Activated gamma-delta T cell treated with anti-CD3 and anti-CD28 coated beads, Interleukin-2, amount 50 U/mL, for 16 hours (primary cell): ENCODE measurements around the gene PRR5L.

Experiments used
- DNase-seq: peaks from one replicate; pipeline ENCODE4 v3.0.0-alpha.2; 2020; ENCODE audit warnings: low read depth

PRR5L gene

GRCh38 chr11:36326524-36327419 lies 30.7 kb downstream of the PRR5L start:
- DNase-seq, result no peak

DNA sequence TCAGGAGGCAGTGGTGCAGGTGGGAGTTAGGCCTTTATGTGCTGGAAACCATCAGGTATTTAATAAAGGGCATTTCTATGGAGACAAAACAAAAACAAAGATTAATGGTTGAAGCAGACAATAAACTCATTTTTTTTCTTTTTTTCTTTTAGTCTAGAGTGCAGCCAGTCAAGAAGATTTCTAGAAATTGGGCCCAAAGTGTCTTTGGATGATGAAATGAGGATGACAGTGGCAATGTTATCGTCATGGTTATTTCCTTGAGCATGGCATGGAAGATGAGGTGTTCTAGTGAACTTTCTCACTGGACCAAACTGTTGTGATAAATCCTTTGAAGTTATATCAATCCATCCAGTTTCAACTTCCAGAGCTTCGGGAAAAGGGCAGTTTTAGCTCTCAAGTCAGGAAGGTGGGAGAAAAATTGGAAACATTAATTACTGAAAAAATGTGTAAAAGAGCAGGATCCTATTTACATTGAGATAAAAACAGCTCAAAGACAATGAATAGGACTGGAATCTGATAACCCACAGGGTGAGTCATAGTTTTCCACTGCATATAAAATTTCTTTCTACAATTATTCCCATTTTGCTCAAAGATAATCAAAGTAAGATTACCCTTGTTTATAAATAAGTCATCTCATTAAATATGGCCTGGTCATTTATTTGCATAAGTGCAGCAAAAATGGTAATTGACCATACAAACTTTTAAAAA lies 33.0 kb downstream of the PRR5L start:
- DNase-seq, result no peak

DNA sequence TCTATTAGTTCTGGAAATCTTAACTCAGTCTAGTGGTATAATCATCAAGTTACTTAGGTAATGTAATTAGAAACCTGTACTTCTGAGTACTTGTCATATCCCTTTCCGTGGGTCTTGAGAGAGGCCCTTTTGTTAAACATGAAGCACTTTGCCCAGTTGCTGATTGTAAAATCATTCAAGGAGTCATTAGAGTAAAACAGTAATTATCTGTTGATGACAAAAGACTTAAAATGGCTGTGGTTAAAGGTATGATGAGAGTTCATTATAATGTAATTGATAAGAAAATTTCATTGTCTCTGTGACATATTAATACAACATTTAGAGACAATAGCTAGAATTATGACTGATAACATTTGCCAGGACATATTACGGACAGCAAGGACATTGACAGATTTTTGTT lies 34.3 kb downstream of the PRR5L start:
- no peak for DNase-seq

DNA sequence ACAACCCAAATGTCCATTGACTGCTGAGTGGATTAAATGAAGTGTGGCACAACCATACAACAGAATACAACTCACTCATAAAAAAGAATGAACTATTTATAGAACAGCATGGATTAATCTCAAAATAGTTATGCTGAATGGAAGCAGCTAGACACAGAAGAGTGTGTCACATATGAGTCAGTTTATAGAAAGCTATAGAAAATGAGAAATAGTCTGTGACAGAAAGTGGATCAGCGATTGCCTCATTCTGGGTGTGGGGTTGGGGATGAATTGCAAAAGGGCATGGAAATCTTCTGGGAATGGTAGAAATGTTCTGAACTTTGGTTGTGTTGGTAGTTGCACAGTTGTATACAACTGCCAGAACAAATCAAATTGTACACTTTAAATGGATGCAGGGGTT lies 37.4 kb downstream of the PRR5L start:
- DNase-seq, result no peak

DNA sequence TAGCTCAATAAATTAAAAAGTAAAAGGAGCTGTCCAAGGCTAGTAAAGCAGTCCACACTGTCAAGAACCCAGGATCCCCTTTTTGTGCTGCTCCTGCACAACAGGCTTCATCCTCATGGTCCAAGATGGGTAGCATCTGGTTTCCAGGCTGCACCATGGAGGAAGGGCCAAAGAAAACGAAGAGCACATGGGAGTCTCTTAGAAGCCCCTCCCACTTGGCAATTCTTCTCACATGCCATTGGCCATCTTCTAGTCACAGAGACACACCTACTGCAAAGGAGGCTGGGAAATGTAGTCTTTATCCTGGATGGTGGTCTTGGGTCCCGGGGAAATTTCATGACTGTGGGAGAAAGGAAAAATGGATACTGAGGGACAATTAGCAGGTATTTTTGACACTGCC lies 37.8 kb downstream of the PRR5L start:
- no peak for DNase-seq

- DNase-seq, result no peak
Measured at GRCh38 chr11:36339888-36340287, 43.8 kb downstream of the PRR5L start.

- no peak for DNase-seq
Measured at GRCh38 chr11:36340897-36341296, 44.8 kb downstream of the PRR5L start.

DNA sequence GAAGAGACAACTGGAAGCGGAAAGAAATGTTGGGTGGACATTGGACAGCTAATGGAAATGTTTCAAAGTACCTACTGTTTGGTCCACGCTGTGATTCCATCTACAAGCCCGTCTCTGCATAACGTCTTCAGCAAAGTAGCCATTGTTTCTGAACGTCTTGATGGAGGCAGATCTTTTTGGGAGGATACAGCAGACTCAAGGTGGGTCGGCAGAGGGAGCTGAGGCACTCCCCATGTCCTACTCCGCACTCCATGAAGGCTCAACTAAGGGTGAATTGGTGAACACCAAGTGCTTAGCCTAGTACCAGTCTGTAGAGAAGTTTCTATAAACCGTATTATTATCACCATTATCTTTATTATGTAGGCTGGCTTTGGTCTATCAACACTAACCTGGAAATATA lies 45.8 kb downstream of the PRR5L start:
- no peak for DNase-seq

DNA sequence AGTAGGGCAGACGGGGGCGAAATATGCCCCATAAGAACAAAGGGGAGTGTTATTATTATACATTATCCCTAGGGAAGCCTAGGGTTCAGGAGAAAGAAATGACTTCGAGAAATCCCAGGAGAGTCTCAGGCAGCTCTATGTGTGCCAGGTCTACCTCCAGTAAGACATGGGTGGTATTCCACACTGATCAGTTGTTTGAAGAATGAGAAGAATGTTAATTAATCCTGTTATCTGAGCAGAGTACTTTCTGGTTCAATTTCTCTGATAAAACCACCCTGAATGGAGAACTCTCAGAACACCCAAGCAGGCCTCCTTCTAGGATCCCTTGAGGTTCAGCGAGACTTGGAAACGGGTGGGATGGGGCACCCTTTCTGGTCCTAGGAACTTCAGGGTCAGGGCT lies 46.2 kb downstream of the PRR5L start:
- no peak for DNase-seq

- no peak for DNase-seq
Measured at GRCh38 chr11:36343436-36343835, 47.3 kb downstream of the PRR5L start.

- no peak for DNase-seq
Measured at GRCh38 chr11:36345084-36345511, 49.0 kb downstream of the PRR5L start.

- DNase-seq, result no peak
Measured at GRCh38 chr11:36345535-36346141, 49.5 kb downstream of the PRR5L start.

- DNase-seq, result no peak
Measured at GRCh38 chr11:36346562-36347383, 50.7 kb downstream of the PRR5L start.

DNA sequence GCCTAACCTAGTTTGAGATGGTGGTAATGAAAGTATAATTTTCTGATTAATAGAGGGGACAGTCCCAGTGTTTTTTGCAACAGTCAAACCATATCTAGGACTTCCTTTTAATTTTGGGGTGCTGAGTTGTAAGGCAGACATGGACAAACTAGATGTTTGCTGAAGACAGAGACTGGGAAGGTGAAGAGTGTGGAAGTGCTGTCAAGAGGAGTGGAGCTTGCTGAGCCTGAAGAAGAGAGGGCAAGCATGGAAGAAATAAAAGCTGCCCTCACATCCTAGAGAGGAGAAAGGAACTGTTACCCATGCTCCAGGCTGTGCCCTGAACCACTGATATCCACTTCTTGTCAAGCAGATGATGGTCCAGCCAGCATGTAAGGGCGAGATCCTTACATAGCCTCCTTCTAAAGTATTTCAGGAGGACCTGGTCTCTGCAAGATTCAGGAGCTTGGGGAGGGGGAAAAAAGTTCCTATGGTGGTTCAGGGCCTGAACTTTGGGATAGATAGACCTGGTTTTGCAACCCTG lies 51.4 kb downstream of the PRR5L start:
- DNase-seq, result no peak

- DNase-seq, result no peak
Measured at GRCh38 chr11:36349351-36350136, 53.5 kb downstream of the PRR5L start.

- DNase-seq, result no peak
Measured at GRCh38 chr11:36350137-36350513, 54.0 kb downstream of the PRR5L start.

DNA sequence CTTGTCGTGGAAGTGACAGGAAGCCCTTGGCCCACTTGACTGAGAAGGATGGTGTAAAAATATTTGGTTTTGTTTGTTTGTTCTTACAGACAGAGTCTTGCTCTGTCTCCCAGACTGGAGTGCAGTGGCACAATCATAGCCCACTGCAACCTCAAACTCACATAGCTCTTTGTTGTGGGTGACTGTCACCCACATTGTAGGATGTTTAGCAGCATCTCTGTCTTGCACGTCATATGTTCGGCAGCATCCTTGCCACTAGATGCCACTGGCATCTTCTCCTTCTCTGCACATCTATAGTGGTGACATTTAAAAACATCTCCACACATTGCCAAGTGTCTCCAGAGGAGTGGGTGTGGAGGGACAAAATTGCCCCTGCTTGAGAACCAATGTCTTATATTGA lies 56.8 kb downstream of the PRR5L start:
- peak; percentile 52 for DNase-seq

DNA sequence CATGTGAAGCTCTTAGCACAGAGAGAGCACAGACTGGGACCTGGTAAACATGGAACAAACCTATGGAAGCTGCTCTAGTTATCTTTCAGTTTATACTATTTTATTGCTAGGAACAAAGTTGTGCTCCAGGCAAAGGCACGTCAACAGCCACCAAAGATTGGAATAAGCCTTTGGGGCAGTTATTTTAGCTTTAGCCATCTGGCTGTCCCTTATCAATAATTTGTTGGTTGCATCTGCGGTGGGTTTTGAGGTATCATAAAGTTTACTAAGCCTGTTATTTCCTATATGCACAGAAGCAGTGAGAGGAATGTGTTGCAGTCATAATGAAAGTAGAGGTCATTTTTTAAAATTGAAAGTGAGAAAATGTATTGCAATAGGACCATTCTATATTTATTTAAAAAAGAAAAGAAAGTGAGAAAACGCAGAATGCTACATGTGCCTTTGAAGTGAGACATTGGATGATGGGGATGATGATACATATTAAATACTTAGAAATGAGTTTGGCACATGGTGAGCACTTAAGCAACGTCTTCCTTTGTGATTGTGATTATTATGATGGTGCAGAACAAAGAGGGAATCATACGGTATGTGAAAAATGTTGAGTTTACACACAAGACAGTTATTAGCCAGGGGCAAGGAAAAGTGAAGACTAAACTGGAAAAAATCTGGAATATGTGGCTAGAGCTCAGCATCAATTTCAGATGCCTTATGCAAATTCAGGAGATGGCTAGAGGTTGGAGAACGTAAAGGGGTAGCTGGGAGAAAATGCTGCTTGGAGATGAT lies 58.3 kb downstream of the PRR5L start:
- no peak for DNase-seq

- no peak for DNase-seq
Measured at GRCh38 chr11:36356201-36356600, 60.1 kb downstream of the PRR5L start.

DNA sequence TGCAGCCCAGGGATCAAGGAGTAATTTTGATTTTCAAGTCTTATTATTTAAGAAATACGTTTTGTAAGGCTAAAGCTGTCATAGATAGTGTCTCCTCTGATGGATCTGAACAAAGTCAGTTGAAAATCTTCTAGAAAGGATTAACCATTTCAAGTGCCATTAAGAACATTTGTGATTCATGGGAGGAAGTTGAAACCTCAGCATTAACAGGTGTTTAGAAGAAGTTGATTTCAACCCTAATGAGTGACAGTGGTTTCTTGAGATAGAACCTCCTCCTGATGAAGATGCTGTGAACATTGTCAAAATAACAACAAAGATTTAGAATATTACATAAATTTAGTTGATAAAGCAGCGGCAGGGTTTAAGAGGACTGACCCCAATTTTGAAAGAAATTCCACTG lies 61.7 kb downstream of the PRR5L start:
- DNase-seq, result no peak
